Measurements from ENCODE around the gene DGKG.

The DGKG gene

GRCh38 chr3:186209810-186210752, 152.0 kb downstream of the DGKG start:
- DNase-seq (ENCODE audit: low spot score): no peak

- no peak for DNase-seq (ENCODE audit: low spot score)
Measured at GRCh38 chr3:186208296-186208989, 153.6 kb downstream of the DGKG start.

GRCh38 chr3:186207515-186207914, 154.5 kb downstream of the DGKG start:
- no peak for DNase-seq (ENCODE audit: low spot score)

- no peak for DNase-seq (ENCODE audit: low spot score)
Measured at GRCh38 chr3:186200726-186201125, 161.3 kb downstream of the DGKG start.

- DNase-seq (ENCODE audit: low spot score): no peak
Measured at GRCh38 chr3:186198442-186198841, 163.6 kb downstream of the DGKG start.

GRCh38 chr3:186194451-186194811, 167.6 kb downstream of the DGKG start:
- no peak for DNase-seq (ENCODE audit: low spot score)

- no peak for DNase-seq (ENCODE audit: low spot score)
Measured at GRCh38 chr3:186193534-186194450, 168.2 kb downstream of the DGKG start.

GRCh38 chr3:186192823-186193222, 169.2 kb downstream of the DGKG start:
- no peak for DNase-seq (ENCODE audit: low spot score)

GRCh38 chr3:186189492-186189891, 172.5 kb downstream of the DGKG start:
- peak; percentile 18 for DNase-seq (ENCODE audit: low spot score)

GRCh38 chr3:186187401-186188275, 174.4 kb downstream of the DGKG start:
- DNase-seq (ENCODE audit: low spot score): no peak

GRCh38 chr3:186185194-186185787, 176.7 kb downstream of the DGKG start:
- no peak for DNase-seq (ENCODE audit: low spot score)

- no peak for DNase-seq (ENCODE audit: low spot score)
Measured at GRCh38 chr3:186184021-186184420, 178.0 kb downstream of the DGKG start.

- no peak for DNase-seq (ENCODE audit: low spot score)
Measured at GRCh38 chr3:186182850-186183249, 179.2 kb downstream of the DGKG start.

- DNase-seq (ENCODE audit: low spot score): no peak
Measured at GRCh38 chr3:186181901-186182300, 180.1 kb downstream of the DGKG start.

GRCh38 chr3:186180891-186181481, 181.0 kb downstream of the DGKG start:
- no peak for DNase-seq (ENCODE audit: low spot score)

GRCh38 chr3:186180151-186180550, 181.9 kb downstream of the DGKG start:
- no peak for DNase-seq (ENCODE audit: low spot score)

GRCh38 chr3:186178412-186178811, 183.6 kb downstream of the DGKG start:
- DNase-seq (ENCODE audit: low spot score): no peak

- DNase-seq (ENCODE audit: low spot score): no peak
Measured at GRCh38 chr3:186176373-186176990, 185.6 kb downstream of the DGKG start.

GRCh38 chr3:186173224-186173815, 188.7 kb downstream of the DGKG start:
- no peak for DNase-seq (ENCODE audit: low spot score)

GRCh38 chr3:186172353-186172752, 189.7 kb downstream of the DGKG start:
- no peak for DNase-seq (ENCODE audit: low spot score)
